Rectal smooth muscle tissue (tissue), 1 donor: ENCODE data around the gene PARD3.
"Not testable (repeated sequence)": the region's sequence is repeated elsewhere in the genome, so short reads cannot be mapped to it uniquely, and the experiment has no call there.

Experiments used
- H3K27ac ChIP-seq: one replicate; pipeline ENCODE4 v1.7.0; 2013; ENCODE audit warnings: low read depth, low read length, inconsistent platforms
- H3K27me3 ChIP-seq: one replicate; pipeline ENCODE4 v1.7.0; 2013; ENCODE audit warnings: low read length; ENCODE audit not compliant: control insufficient read depth, insufficient read depth
- H3K36me3 ChIP-seq: one replicate; pipeline ENCODE4 v1.7.0; 2013; ENCODE audit warnings: low read length; ENCODE audit not compliant: control insufficient read depth, insufficient read depth
- H3K4me1 ChIP-seq: one replicate; pipeline ENCODE4 v1.7.0; 2013; ENCODE audit warnings: low read length; ENCODE audit not compliant: control insufficient read depth, insufficient read depth
- H3K4me3 ChIP-seq: one replicate; pipeline ENCODE4 v1.7.0; 2013; ENCODE audit warnings: low read length
- H3K9ac ChIP-seq: one replicate; pipeline ENCODE4 v1.7.0; 2013; ENCODE audit warnings: low read length

PARD3 gene

GRCh38 chr10:34370126-34370525 lies 445.0 kb downstream of the PARD3 start:
- Histone ChIP-seq H3K4me1 (no peaks in the 10 kb centered on the region), H3K36me3 (no peaks in the 10 kb centered on the region), H3K9ac (no peak overlapping the region), H3K4me3 (no peak overlapping the region), H3K27me3 (no peaks in the 10 kb centered on the region), H3K27ac (no peak overlapping the region)

GRCh38 chr10:34369120-34369519 lies 446.0 kb downstream of the PARD3 start:
- no peak overlapping the region for H3K27ac ChIP-seq
- H3K27me3 ChIP-seq = no peaks in the 10 kb centered on the region
- no peaks in the 10 kb centered on the region for H3K4me1 ChIP-seq
- H3K36me3 ChIP-seq = no peaks in the 10 kb centered on the region
- H3K9ac ChIP-seq = no peak overlapping the region
- H3K4me3 ChIP-seq = no peak overlapping the region

- Histone ChIP-seq H3K27ac (no peak overlapping the region), H3K9ac (no peak overlapping the region), H3K27me3 (no peaks in the 10 kb centered on the region), H3K4me3 (no peak overlapping the region), H3K36me3 (no peaks in the 10 kb centered on the region), H3K4me1 (no peaks in the 10 kb centered on the region)
Measured at GRCh38 chr10:34364253-34365037, 450.7 kb downstream of the PARD3 start.

GRCh38 chr10:34360984-34361383 lies 454.1 kb downstream of the PARD3 start:
- no peaks in the 10 kb centered on the region for H3K27me3 ChIP-seq
- H3K27ac ChIP-seq = no peak overlapping the region
- H3K4me1 ChIP-seq = no peaks in the 10 kb centered on the region
- no peak overlapping the region for H3K4me3 ChIP-seq
- no peak overlapping the region for H3K9ac ChIP-seq
- H3K36me3 ChIP-seq = no peaks in the 10 kb centered on the region

GRCh38 chr10:34359435-34359813 lies 455.7 kb downstream of the PARD3 start:
- H3K4me3 ChIP-seq = no peak overlapping the region
- no peak overlapping the region for H3K27ac ChIP-seq
- no peaks in the 10 kb centered on the region for H3K36me3 ChIP-seq
- H3K4me1 ChIP-seq = no peaks in the 10 kb centered on the region
- no peaks in the 10 kb centered on the region for H3K27me3 ChIP-seq
- no peak overlapping the region for H3K9ac ChIP-seq

GRCh38 chr10:34358729-34359434 lies 456.2 kb downstream of the PARD3 start:
- Histone ChIP-seq H3K27ac (no peak overlapping the region), H3K9ac (no peak overlapping the region), H3K4me3 (no peak overlapping the region), H3K27me3 (no peaks in the 10 kb centered on the region), H3K4me1 (no peaks in the 10 kb centered on the region), H3K36me3 (no peaks in the 10 kb centered on the region)

- no peaks in the 10 kb centered on the region for H3K4me1 ChIP-seq
- H3K4me3 ChIP-seq = no peak overlapping the region
- no peaks in the 10 kb centered on the region for H3K27me3 ChIP-seq
- no peak overlapping the region for H3K27ac ChIP-seq
- H3K9ac ChIP-seq = no peak overlapping the region
- H3K36me3 ChIP-seq = no peaks in the 10 kb centered on the region
Measured at GRCh38 chr10:34356463-34356862, 458.6 kb downstream of the PARD3 start.

GRCh38 chr10:34353530-34353929 lies 461.6 kb downstream of the PARD3 start:
- not testable (repeated sequence) for H3K27ac ChIP-seq, H3K36me3 ChIP-seq, H3K4me3 ChIP-seq, H3K27me3 ChIP-seq, H3K4me1 ChIP-seq, H3K9ac ChIP-seq

GRCh38 chr10:34352599-34353204 lies 462.4 kb downstream of the PARD3 start:
- not testable (repeated sequence) for H3K9ac ChIP-seq, H3K36me3 ChIP-seq, H3K4me1 ChIP-seq, H3K27me3 ChIP-seq, H3K4me3 ChIP-seq, H3K27ac ChIP-seq

GRCh38 chr10:34351161-34351560 lies 463.9 kb downstream of the PARD3 start:
- Histone ChIP-seq H3K36me3 (no peaks in the 10 kb centered on the region), H3K27ac (no peak overlapping the region), H3K4me3 (no peak overlapping the region), H3K4me1 (no peaks in the 10 kb centered on the region), H3K27me3 (no peaks in the 10 kb centered on the region), H3K9ac (no peak overlapping the region)

- H3K4me1 ChIP-seq = no peaks in the 10 kb centered on the region
- H3K4me3 ChIP-seq = no peak overlapping the region
- H3K36me3 ChIP-seq = no peaks in the 10 kb centered on the region
- no peaks in the 10 kb centered on the region for H3K27me3 ChIP-seq
- no peak overlapping the region for H3K9ac ChIP-seq
- no peak overlapping the region for H3K27ac ChIP-seq
Measured at GRCh38 chr10:34348917-34349485, 466.1 kb downstream of the PARD3 start.

- Histone ChIP-seq H3K4me1 (no peaks in the 10 kb centered on the region), H3K9ac (no peak overlapping the region), H3K27me3 (no peaks in the 10 kb centered on the region), H3K27ac (no peak overlapping the region), H3K4me3 (no peak overlapping the region), H3K36me3 (no peaks in the 10 kb centered on the region)
Measured at GRCh38 chr10:34348021-34348420, 467.1 kb downstream of the PARD3 start.
